RPMI7951 (cell line): Measurements from ENCODE around the gene FOXC1. TPM values are rescaled to one million over a fixed set of nuclear protein-coding genes. Genes with fewer than 3 reads are reported as not detected.
A peak's percentile ranks its signal among the peaks of the same experiment; 100 is the strongest.

ENCODE experiments used
- DNase-seq: peaks from one replicate; pipeline ENCODE4 v3.0.0-alpha.2; 2012; ENCODE audit warnings: low read depth
- total RNA-seq: library from RNA; depleted of rRNA; stranded (reverse); fragments of >200 nt; shearing (Covaris generic); gene quantifications from 2 replicates; pipeline ENCODE4 v1.2.3, GENCODE V29; 2014

FOXC1 gene
- total RNA-seq, 1 experiment from 2014 or later = 2.0 TPM

GRCh38 chr6:1612299-1612973 is 2.7 kb downstream of the FOXC1 start:
- DNase-seq = no peak

- peak; percentile 57 for DNase-seq
Measured at GRCh38 chr6:1612974-1613306, 3.2 kb downstream of the FOXC1 start.

GRCh38 chr6:1613346-1613687 is 3.6 kb downstream of the FOXC1 start:
- DNase-seq = no peak

GRCh38 chr6:1613688-1614447 is 4.2 kb downstream of the FOXC1 start:
- no peak for DNase-seq

GRCh38 chr6:1614448-1615150 is 4.9 kb downstream of the FOXC1 start:
- DNase-seq = no peak

- no peak for DNase-seq
Measured at GRCh38 chr6:1615151-1615852, 5.6 kb downstream of the FOXC1 start.

GRCh38 chr6:1615853-1616420 is 6.2 kb downstream of the FOXC1 start:
- DNase-seq = no peak

GRCh38 chr6:1616701-1617463 is 7.2 kb downstream of the FOXC1 start:
- no peak for DNase-seq

GRCh38 chr6:1617466-1618310 is 8.0 kb downstream of the FOXC1 start:
- DNase-seq = no peak

- DNase-seq = no peak
Measured at GRCh38 chr6:1618311-1619097, 8.8 kb downstream of the FOXC1 start.

GRCh38 chr6:1619098-1619672 is 9.5 kb downstream of the FOXC1 start:
- DNase-seq = no peak

GRCh38 chr6:1619673-1620503 is 10.2 kb downstream of the FOXC1 start:
- no peak for DNase-seq

- no peak for DNase-seq
Measured at GRCh38 chr6:1620504-1621069, 10.9 kb downstream of the FOXC1 start.

GRCh38 chr6:1621070-1621701 is 11.5 kb downstream of the FOXC1 start:
- DNase-seq = no peak

GRCh38 chr6:1622220-1622850 is 12.6 kb downstream of the FOXC1 start:
- DNase-seq = no peak

- no peak for DNase-seq
Measured at GRCh38 chr6:1622851-1623768, 13.4 kb downstream of the FOXC1 start.
